Ishikawa (cell line): ENCODE measurements around the gene PER2.

Experiments used
- CEBPB ChIP-seq: IDR thresholded peaks from 2 replicates; pipeline ENCODE4 v1.6.1; 2012
- CREB1 ChIP-seq: IDR thresholded peaks from 2 replicates; pipeline ENCODE4 v1.6.1; 2012; ENCODE audit warnings: low read depth
- EGR1 ChIP-seq: IDR thresholded peaks from 2 replicates; pipeline ENCODE4 v1.6.1; 2012
- EP300 ChIP-seq: IDR thresholded peaks from 2 replicates; pipeline ENCODE4 v1.6.1; 2012; ENCODE audit warnings: borderline replicate concordance
- FOXM1 ChIP-seq: IDR thresholded peaks from 2 replicates; pipeline ENCODE4 v1.6.1; 2012; ENCODE audit warnings: low read depth, borderline replicate concordance
- MAX ChIP-seq: IDR thresholded peaks from 2 replicates; pipeline ENCODE4 v1.6.1; 2012
- NFIC ChIP-seq: IDR thresholded peaks from 2 replicates; pipeline ENCODE4 v1.6.1; 2012
- RAD21 ChIP-seq: IDR thresholded peaks from 2 replicates; pipeline ENCODE4 v1.6.1; 2012; ENCODE audit warnings: low read depth
- REST ChIP-seq: IDR thresholded peaks from 2 replicates; pipeline ENCODE4 v1.6.1; 2012; ENCODE audit warnings: low read depth, mild to moderate bottlenecking
- TAF1 ChIP-seq: IDR thresholded peaks from 2 replicates; pipeline ENCODE4 v1.6.1; 2012; ENCODE audit warnings: low read depth, mild to moderate bottlenecking
- TCF12 ChIP-seq: IDR thresholded peaks from 2 replicates; pipeline ENCODE4 v1.6.1; 2012; ENCODE audit warnings: low read depth
- TEAD4 ChIP-seq: IDR thresholded peaks from 2 replicates; pipeline ENCODE4 v1.6.1; 2012
- USF1 ChIP-seq: IDR thresholded peaks from 2 replicates; pipeline ENCODE4 v1.6.1; 2012
- YY1 ChIP-seq: IDR thresholded peaks from 2 replicates; pipeline ENCODE4 v1.6.1; 2012; ENCODE audit warnings: low read depth
- ZBTB7A ChIP-seq: IDR thresholded peaks from 2 replicates; pipeline ENCODE4 v1.6.1; 2012; ENCODE audit warnings: low read depth

PER2 gene

GRCh38 chr2:238308177-238308576 lies 19.8 kb upstream of the PER2 start:
- TF ChIP-seq RAD21 (peak; percentile 48; the same call in 1 of the 2 replicates), REST (no peak)

- no peak for TF ChIP-seq CREB1
- TF ChIP-seq EP300 = no peak
- TF ChIP-seq CEBPB = no peak
- no peak for TF ChIP-seq TCF12
- no peak for TF ChIP-seq YY1
- no peak for TF ChIP-seq TEAD4
- no peak for TF ChIP-seq EGR1
- no peak for TF ChIP-seq ZBTB7A
Measured at GRCh38 chr2:238306672-238306998, 18.2 kb upstream of the PER2 start.

- TF ChIP-seq FOXM1 (no peak), CREB1 (no peak)
Measured at GRCh38 chr2:238305965-238306671, 17.7 kb upstream of the PER2 start.

- peak; percentile 17; the same call in 1 of the 2 replicates for TF ChIP-seq RAD21
- no peak for TF ChIP-seq TCF12
- peak; percentile 57 for TF ChIP-seq REST
- TF ChIP-seq ZBTB7A = no peak
- TF ChIP-seq CREB1 = no peak
Measured at GRCh38 chr2:238305092-238305862, 16.9 kb upstream of the PER2 start.

GRCh38 chr2:238304116-238304515 lies 15.7 kb upstream of the PER2 start:
- no peak for TF ChIP-seq TAF1

GRCh38 chr2:238302751-238303150 lies 14.3 kb upstream of the PER2 start:
- TF ChIP-seq TEAD4 (no peak), TAF1 (no peak), CREB1 (no peak), EGR1 (no peak), FOXM1 (no peak), YY1 (no peak), CEBPB (no peak), MAX (no peak), ZBTB7A (no peak), NFIC (no peak), TCF12 (no peak), USF1 (no peak), EP300 (no peak)

GRCh38 chr2:238302087-238302486 lies 13.7 kb upstream of the PER2 start:
- TF ChIP-seq FOXM1 (no peak), RAD21 (no peak), YY1 (no peak), CEBPB (no peak), MAX (no peak), EGR1 (no peak), TAF1 (no peak), REST (no peak), TCF12 (no peak), CREB1 (no peak), NFIC (no peak), EP300 (no peak), TEAD4 (no peak), USF1 (no peak), ZBTB7A (no peak)
